Stomach smooth muscle (tissue), 2 donors: ENCODE results near the gene UGT1A3.

Source experiments
- H3K27ac ChIP-seq: one replicate; pipeline ENCODE4 v1.7.0; 2013; ENCODE audit warnings: mild to moderate bottlenecking, low read length, inconsistent platforms
- H3K27me3 ChIP-seq, 2 donors: one replicate each; pipeline ENCODE4 v1.7.0; 2013; ENCODE audit warnings: low read length in 2 of 2; ENCODE audit not compliant: insufficient read depth in 2 of 2, control insufficient read depth in 1 of 2
- H3K36me3 ChIP-seq, 2 donors: one replicate each; pipeline ENCODE4 v1.7.0; 2013; ENCODE audit warnings: low read length in 2 of 2; ENCODE audit not compliant: control insufficient read depth in 2 of 2, insufficient read depth in 2 of 2
- H3K4me1 ChIP-seq: one replicate; pipeline ENCODE4 v1.7.0; 2013; ENCODE audit warnings: low read length; ENCODE audit not compliant: control insufficient read depth, insufficient read depth
- H3K4me3 ChIP-seq, 2 donors: one replicate each; pipeline ENCODE4 v1.7.0; 2013; ENCODE audit warnings: low read length in 2 of 2
- H3K9ac ChIP-seq, 2 donors: one replicate each; pipeline ENCODE4 v1.7.0; 2013; ENCODE audit warnings: low read length in 2 of 2, mild to moderate bottlenecking in 1 of 2
- H3K9me3 ChIP-seq, 2 donors: one replicate each; pipeline ENCODE4 v1.7.0; 2013; ENCODE audit warnings: low read length in 2 of 2; ENCODE audit not compliant: control insufficient read depth in 2 of 2
- donor health status: healthy.
- donor health status: Pancreatic carcinoma.

Gene UGT1A3

GRCh38 chr2:233817995-233818638, 89.3 kb downstream of the UGT1A3 start:
- H3K4me3 ChIP-seq = no peak overlapping the region
- peaks cover 0 to 2% of the 10 kb centered on the region in 2 donors for H3K27me3 ChIP-seq
- H3K36me3 ChIP-seq = no peaks in the 10 kb centered on the region
- no peak overlapping the region for H3K9ac ChIP-seq
- H3K9me3 ChIP-seq = no peaks in the 10 kb centered on the region
- H3K4me1 ChIP-seq = no peaks in the 10 kb centered on the region
- no peak overlapping the region for H3K27ac ChIP-seq

GRCh38 chr2:233818639-233819621, 90.1 kb downstream of the UGT1A3 start:
- Histone ChIP-seq H3K36me3 (no peaks in the 10 kb centered on the region), H3K27me3 (peaks cover 0 to 2% of the 10 kb centered on the region in 2 donors), H3K4me1 (no peaks in the 10 kb centered on the region), H3K9ac (no peak overlapping the region), H3K4me3 (no peak overlapping the region), H3K9me3 (no peaks in the 10 kb centered on the region), H3K27ac (no peak overlapping the region)

- Histone ChIP-seq H3K4me1 (no peaks in the 10 kb centered on the region), H3K27ac (no peak overlapping the region), H3K9me3 (no peaks in the 10 kb centered on the region), H3K9ac (no peak overlapping the region), H3K4me3 (no peak overlapping the region), H3K27me3 (peaks cover 0 to 2% of the 10 kb centered on the region in 2 donors), H3K36me3 (no peaks in the 10 kb centered on the region)
These were observed 91.3 kb downstream of the UGT1A3 start for GRCh38 chr2:233819884-233820773.

- Histone ChIP-seq H3K36me3 (no peaks in the 10 kb centered on the region), H3K4me1 (no peaks in the 10 kb centered on the region)
These were observed 91.9 kb downstream of the UGT1A3 start for GRCh38 chr2:233820774-233821105.

GRCh38 chr2:233821196-233821595, 92.4 kb downstream of the UGT1A3 start:
- Histone ChIP-seq H3K9me3 (no peaks in the 10 kb centered on the region), H3K27ac (no peak overlapping the region), H3K4me1 (no peaks in the 10 kb centered on the region), H3K9ac (no peak overlapping the region), H3K27me3 (peaks cover 0 to 2% of the 10 kb centered on the region in 2 donors), H3K4me3 (no peak overlapping the region), H3K36me3 (no peaks in the 10 kb centered on the region)

More at GRCh38 chr2:233820774-233821105, 91.9 kb downstream of the UGT1A3 start:
- Histone ChIP-seq H3K9me3 (no peaks in the 10 kb centered on the region), H3K27ac (no peak overlapping the region), H3K27me3 (peaks cover 0 to 2% of the 10 kb centered on the region in 2 donors), H3K4me3 (no peak overlapping the region), H3K9ac (no peak overlapping the region)

- Histone ChIP-seq H3K4me3 (no peak overlapping the region), H3K9ac (no peak overlapping the region), H3K4me1 (no peaks in the 10 kb centered on the region), H3K36me3 (no peaks in the 10 kb centered on the region), H3K9me3 (no peaks in the 10 kb centered on the region), H3K27me3 (peaks cover 0 to 2% of the 10 kb centered on the region in 2 donors), H3K27ac (no peak overlapping the region)
These were observed 92.9 kb downstream of the UGT1A3 start for GRCh38 chr2:233821709-233822100.

- peaks cover 0 to 2% of the 10 kb centered on the region in 2 donors for H3K27me3 ChIP-seq
- no peak overlapping the region for H3K27ac ChIP-seq
- no peaks in the 10 kb centered on the region for H3K9me3 ChIP-seq
- no peak overlapping the region for H3K9ac ChIP-seq
- no peak overlapping the region for H3K4me3 ChIP-seq
- H3K4me1 ChIP-seq = no peaks in the 10 kb centered on the region
- no peaks in the 10 kb centered on the region for H3K36me3 ChIP-seq
These were observed 93.4 kb downstream of the UGT1A3 start for GRCh38 chr2:233822101-233822771.
